Measurements from ENCODE around the gene RIMS3. TPM values are rescaled to one million over a fixed set of nuclear protein-coding genes. Genes with fewer than 3 reads are reported as not detected.
A peak's percentile ranks its signal among the peaks of the same experiment; 100 is the strongest.

RIMS3 gene
- total and polyA plus RNA-seq, 5 donors, result 1.5 to 4.8 (median 4.4) TPM

- H3K4me1 ChIP-seq (ENCODE audit: control insufficient read depth, insufficient read depth, low read length), result no peaks in the 10 kb centered on the region
- 43% methylated on average over 1 of the region's 1 CpG for WGBS
- no peak overlapping the region for H3K4me3 ChIP-seq (ENCODE audit: low read length)
- H3K27me3 ChIP-seq (ENCODE audit: control insufficient read depth, insufficient read depth), result no peaks in the 10 kb centered on the region
- no peak overlapping the region for H3K27ac ChIP-seq (ENCODE audit: low read length)
- no peaks in the 10 kb centered on the region for H3K9me3 ChIP-seq (ENCODE audit: control insufficient read depth, low read length)
- ATAC-seq (no peak), DNase-seq (no peak)
- intact Hi-C loops (cut with DNase I), result loop anchor here in 1 of 4 donors (10.0 kb wide), 1 partner anchor 347 kb away; no protein-coding TSS in a partner anchor
These were observed 57.6 kb downstream of the RIMS3 start for GRCh38 chr1:40607921-40608320.

GRCh38 chr1:40606978-40607377 lies 58.5 kb downstream of the RIMS3 start:
- intact Hi-C loops (cut with DNase I), result loop anchor here in 1 of 4 donors (10.0 kb wide), 1 partner anchor 348 kb away; no protein-coding TSS in a partner anchor
- H3K9me3 ChIP-seq (ENCODE audit: control insufficient read depth, low read length), result no peaks in the 10 kb centered on the region
- H3K4me3 ChIP-seq (ENCODE audit: low read length), result no peak overlapping the region
- DNase-seq (no peak), ATAC-seq (no peak)
- WGBS, result 70% methylated on average over 2 of the region's 2 CpGs
- no peak overlapping the region for H3K27ac ChIP-seq (ENCODE audit: low read length)
- H3K4me1 ChIP-seq (ENCODE audit: control insufficient read depth, insufficient read depth, low read length), result no peaks in the 10 kb centered on the region
- H3K27me3 ChIP-seq (ENCODE audit: control insufficient read depth, insufficient read depth), result no peaks in the 10 kb centered on the region

GRCh38 chr1:40606194-40606593 lies 59.3 kb downstream of the RIMS3 start:
- Histone ChIP-seq H3K27ac (ENCODE audit: low read length) (no peak overlapping the region), H3K4me1 (ENCODE audit: control insufficient read depth, insufficient read depth, low read length) (no peaks in the 10 kb centered on the region), H3K9me3 (ENCODE audit: control insufficient read depth, low read length) (no peaks in the 10 kb centered on the region), H3K4me3 (ENCODE audit: low read length) (no peak overlapping the region), H3K27me3 (ENCODE audit: control insufficient read depth, insufficient read depth) (no peaks in the 10 kb centered on the region)
- DNase-seq (no peak), ATAC-seq (no peak)
- intact Hi-C loops (cut with DNase I), result loop anchor here in 1 of 4 donors (10.0 kb wide), 1 partner anchor 349 kb away; no protein-coding TSS in a partner anchor
- WGBS, result 63% methylated on average over 3 of the region's 3 CpGs

GRCh38 chr1:40599926-40600325 lies 65.6 kb downstream of the RIMS3 start:
- intact Hi-C loops (cut with DNase I), result loop anchor here in 2 of 4 donors (10.0 kb wide), 1 partner anchor 355 kb away; no protein-coding TSS in a partner anchor
- no peak overlapping the region for H3K27ac ChIP-seq (ENCODE audit: low read length)
- H3K27me3 ChIP-seq (ENCODE audit: control insufficient read depth, insufficient read depth), result no peaks in the 10 kb centered on the region
- no peaks in the 10 kb centered on the region for H3K4me1 ChIP-seq (ENCODE audit: control insufficient read depth, insufficient read depth, low read length)
- H3K9me3 ChIP-seq (ENCODE audit: control insufficient read depth, low read length), result no peaks in the 10 kb centered on the region
- WGBS, result 91% methylated on average over 1 of the region's 1 CpG
- ATAC-seq (no peak), DNase-seq (no peak)
- H3K4me3 ChIP-seq (ENCODE audit: low read length), result no peak overlapping the region

- Histone ChIP-seq H3K4me3 (ENCODE audit: low read length) (no peak overlapping the region), H3K27me3 (ENCODE audit: control insufficient read depth, insufficient read depth) (no peaks in the 10 kb centered on the region), H3K27ac (ENCODE audit: low read length) (no peak overlapping the region), H3K9me3 (ENCODE audit: control insufficient read depth, low read length) (no peaks in the 10 kb centered on the region), H3K4me1 (ENCODE audit: control insufficient read depth, insufficient read depth, low read length) (no peaks in the 10 kb centered on the region)
- ATAC-seq (no peak), DNase-seq (no peak)
- intact Hi-C loops (cut with DNase I), result loop anchor here in 1 of 4 donors (10.0 kb wide), 1 partner anchor 359 kb away; no protein-coding TSS in a partner anchor
- 76% methylated on average over 7 of the region's 7 CpGs for WGBS
These were observed 69.9 kb downstream of the RIMS3 start for GRCh38 chr1:40595623-40596022.

- Histone ChIP-seq H3K27me3 (ENCODE audit: control insufficient read depth, insufficient read depth) (no peaks in the 10 kb centered on the region), H3K27ac (ENCODE audit: low read length) (no peak overlapping the region), H3K9me3 (ENCODE audit: control insufficient read depth, low read length) (no peaks in the 10 kb centered on the region), H3K4me3 (ENCODE audit: low read length) (no peak overlapping the region), H3K4me1 (ENCODE audit: control insufficient read depth, insufficient read depth, low read length) (no peaks in the 10 kb centered on the region)
- ATAC-seq, result no peak
- whole genome bisulfite sequencing, result 55% methylated on average over 3 of the region's 3 CpGs
- intact Hi-C loops (cut with DNase I), result loop anchor here in 1 of 4 donors (10.0 kb wide), 1 partner anchor 361 kb away; no protein-coding TSS in a partner anchor
- no peak for DNase-seq
These were observed 71.3 kb downstream of the RIMS3 start for GRCh38 chr1:40594187-40594531.

- intact Hi-C loops (cut with DNase I), result loop anchor here in 1 of 4 donors (10.0 kb wide), 1 partner anchor 361 kb away; no protein-coding TSS in a partner anchor
- Histone ChIP-seq H3K27ac (ENCODE audit: low read length) (no peak overlapping the region), H3K9me3 (ENCODE audit: control insufficient read depth, low read length) (no peaks in the 10 kb centered on the region), H3K27me3 (ENCODE audit: control insufficient read depth, insufficient read depth) (no peaks in the 10 kb centered on the region), H3K4me1 (ENCODE audit: control insufficient read depth, insufficient read depth, low read length) (no peaks in the 10 kb centered on the region), H3K4me3 (ENCODE audit: low read length) (no peak overlapping the region)
- DNase-seq (no peak), ATAC-seq (no peak)
- 37% methylated on average over 8 of the region's 8 CpGs for WGBS
These were observed 71.9 kb downstream of the RIMS3 start for GRCh38 chr1:40593449-40594186.

GRCh38 chr1:40592107-40592803 lies 73.2 kb downstream of the RIMS3 start:
- Histone ChIP-seq H3K27ac (ENCODE audit: low read length) (no peak overlapping the region), H3K27me3 (ENCODE audit: control insufficient read depth, insufficient read depth) (no peaks in the 10 kb centered on the region), H3K4me3 (ENCODE audit: low read length) (no peak overlapping the region), H3K9me3 (ENCODE audit: control insufficient read depth, low read length) (no peaks in the 10 kb centered on the region), H3K4me1 (ENCODE audit: control insufficient read depth, insufficient read depth, low read length) (no peaks in the 10 kb centered on the region)
- no peak for DNase-seq
- 35% methylated on average over 6 of the region's 6 CpGs for WGBS
- intact Hi-C loops (cut with DNase I), result loop anchor here in 1 of 4 donors (10.0 kb wide), 1 partner anchor 363 kb away; no protein-coding TSS in a partner anchor
- peak; percentile 50 to 70 for ATAC-seq

GRCh38 chr1:40588586-40588985 lies 76.9 kb downstream of the RIMS3 start:
- Histone ChIP-seq H3K27me3 (ENCODE audit: control insufficient read depth, insufficient read depth) (no peaks in the 10 kb centered on the region), H3K4me3 (ENCODE audit: low read length) (no peak overlapping the region), H3K4me1 (ENCODE audit: control insufficient read depth, insufficient read depth, low read length) (no peaks in the 10 kb centered on the region), H3K9me3 (ENCODE audit: control insufficient read depth, low read length) (no peaks in the 10 kb centered on the region), H3K27ac (ENCODE audit: low read length) (no peak overlapping the region)
- intact Hi-C loops (cut with DNase I), result no loop called here
- DNase-seq (no peak), ATAC-seq (no peak)
- WGBS, result 70% methylated on average over 2 of the region's 2 CpGs

- Histone ChIP-seq H3K4me3 (ENCODE audit: low read length) (no peak overlapping the region), H3K27ac (ENCODE audit: low read length) (no peak overlapping the region), H3K4me1 (ENCODE audit: control insufficient read depth, insufficient read depth, low read length) (no peaks in the 10 kb centered on the region), H3K27me3 (ENCODE audit: control insufficient read depth, insufficient read depth) (no peaks in the 10 kb centered on the region), H3K9me3 (ENCODE audit: control insufficient read depth, low read length) (no peaks in the 10 kb centered on the region)
- ATAC-seq (no peak), DNase-seq (no peak)
- intact Hi-C loops (cut with DNase I), result no loop called here
- WGBS, result 68% methylated on average over 6 of the region's 6 CpGs
These were observed 81.5 kb downstream of the RIMS3 start for GRCh38 chr1:40583980-40584379.

- DNase-seq (no peak), ATAC-seq (no peak)
- Histone ChIP-seq H3K9me3 (ENCODE audit: control insufficient read depth, low read length) (no peaks in the 10 kb centered on the region), H3K27ac (ENCODE audit: low read length) (no peak overlapping the region), H3K4me3 (ENCODE audit: low read length) (no peak overlapping the region), H3K27me3 (ENCODE audit: control insufficient read depth, insufficient read depth) (no peaks in the 10 kb centered on the region), H3K4me1 (ENCODE audit: control insufficient read depth, insufficient read depth, low read length) (no peaks in the 10 kb centered on the region)
- intact Hi-C loops (cut with DNase I), result no loop called here
- 87% methylated on average over 2 of the region's 2 CpGs for WGBS
These were observed 83.4 kb downstream of the RIMS3 start for GRCh38 chr1:40582116-40582515.
